ENCODE data around the gene CCNJ.
"Not testable (repeated sequence)": the region's sequence is repeated elsewhere in the genome, so short reads cannot be mapped to it uniquely, and the experiment has no call there.

- TF ChIP-seq, protein P1, sequence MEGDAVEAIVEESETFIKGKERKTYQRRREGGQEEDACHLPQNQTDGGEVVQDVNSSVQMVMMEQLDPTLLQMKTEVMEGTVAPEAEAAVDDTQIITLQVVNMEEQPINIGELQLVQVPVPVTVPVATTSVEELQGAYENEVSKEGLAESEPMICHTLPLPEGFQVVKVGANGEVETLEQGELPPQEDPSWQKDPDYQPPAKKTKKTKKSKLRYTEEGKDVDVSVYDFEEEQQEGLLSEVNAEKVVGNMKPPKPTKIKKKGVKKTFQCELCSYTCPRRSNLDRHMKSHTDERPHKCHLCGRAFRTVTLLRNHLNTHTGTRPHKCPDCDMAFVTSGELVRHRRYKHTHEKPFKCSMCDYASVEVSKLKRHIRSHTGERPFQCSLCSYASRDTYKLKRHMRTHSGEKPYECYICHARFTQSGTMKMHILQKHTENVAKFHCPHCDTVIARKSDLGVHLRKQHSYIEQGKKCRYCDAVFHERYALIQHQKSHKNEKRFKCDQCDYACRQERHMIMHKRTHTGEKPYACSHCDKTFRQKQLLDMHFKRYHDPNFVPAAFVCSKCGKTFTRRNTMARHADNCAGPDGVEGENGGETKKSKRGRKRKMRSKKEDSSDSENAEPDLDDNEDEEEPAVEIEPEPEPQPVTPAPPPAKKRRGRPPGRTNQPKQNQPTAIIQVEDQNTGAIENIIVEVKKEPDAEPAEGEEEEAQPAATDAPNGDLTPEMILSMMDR (IDR thresholded peaks at IDR 0.05): not testable (repeated sequence)
- not testable (repeated sequence) for TF ChIP-seq POLR2A (IDR thresholded peaks at IDR 0.05)
Measured at GRCh38 chr10:95994376-95994775, 49.0 kb upstream of the CCNJ start.

All from adrenal gland (tissue), 5 donors.